ENCODE measurements around the gene SYTL5.

Gene SYTL5

DNA sequence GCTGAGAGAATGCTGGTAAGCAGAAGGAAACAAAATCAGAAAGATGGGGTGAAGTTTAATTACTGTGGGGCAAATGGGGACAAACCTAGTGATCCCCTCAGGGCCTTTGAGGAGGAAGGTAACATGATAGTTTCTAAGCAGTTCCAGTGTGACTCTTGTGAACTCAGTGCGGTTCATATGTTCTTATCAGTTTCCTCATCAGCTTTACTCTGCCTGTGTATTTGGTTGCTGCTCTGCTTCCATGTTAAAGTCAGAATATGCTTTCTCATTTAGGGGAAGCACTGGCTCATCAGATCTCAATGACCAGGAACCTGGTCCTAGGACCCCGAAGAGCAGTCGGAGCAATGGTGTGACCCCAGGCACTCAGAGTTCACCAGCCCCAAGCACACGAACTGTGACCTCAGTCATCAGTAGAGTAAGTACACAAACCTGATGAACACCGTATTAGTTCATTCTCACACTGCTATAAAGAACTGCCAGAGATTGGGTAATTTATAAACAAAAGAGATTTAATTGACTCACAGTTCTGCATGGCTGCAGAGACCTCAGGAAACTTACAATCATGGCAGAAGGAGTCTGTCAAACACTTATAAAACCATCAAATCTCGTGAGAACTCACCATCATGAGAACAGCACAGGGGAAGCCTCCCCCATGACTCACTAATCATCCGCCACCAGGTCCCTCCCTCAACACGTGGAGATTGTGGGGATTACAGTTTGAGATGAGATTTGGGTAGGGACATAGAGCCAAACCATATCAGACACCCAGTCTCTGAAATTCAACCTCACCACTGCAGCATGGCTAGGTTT is 83.0 kb downstream of the SYTL5 start:
- no peak for DNase-seq (ENCODE audit: low read depth)

DNA sequence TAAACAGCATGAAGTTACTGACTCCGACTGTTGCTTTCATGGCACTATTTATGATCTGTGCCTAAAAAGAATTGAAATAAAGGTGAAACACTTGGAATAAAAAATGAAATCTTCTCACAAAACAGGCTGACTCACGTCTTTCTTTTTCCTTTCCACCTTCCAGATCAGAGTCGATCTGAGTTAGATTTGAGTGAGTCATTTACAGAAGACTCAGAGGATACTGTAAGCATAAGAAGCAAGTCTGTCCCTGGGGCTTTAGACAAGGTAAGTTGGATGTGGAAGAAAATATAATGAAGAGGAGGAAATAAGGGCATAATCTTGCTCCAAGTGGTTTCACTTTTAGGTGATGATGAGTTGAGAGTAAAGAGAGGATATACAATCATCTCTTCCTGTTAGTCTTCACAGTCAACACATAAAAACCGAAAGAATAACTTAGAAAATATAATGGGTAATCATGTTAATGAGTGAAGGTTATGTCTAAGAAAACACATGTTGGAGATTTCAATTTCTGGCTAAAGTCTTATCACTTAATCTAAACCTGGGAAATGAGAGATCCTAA is 89.7 kb downstream of the SYTL5 start:
- no peak for DNase-seq (ENCODE audit: low read depth)

DNA sequence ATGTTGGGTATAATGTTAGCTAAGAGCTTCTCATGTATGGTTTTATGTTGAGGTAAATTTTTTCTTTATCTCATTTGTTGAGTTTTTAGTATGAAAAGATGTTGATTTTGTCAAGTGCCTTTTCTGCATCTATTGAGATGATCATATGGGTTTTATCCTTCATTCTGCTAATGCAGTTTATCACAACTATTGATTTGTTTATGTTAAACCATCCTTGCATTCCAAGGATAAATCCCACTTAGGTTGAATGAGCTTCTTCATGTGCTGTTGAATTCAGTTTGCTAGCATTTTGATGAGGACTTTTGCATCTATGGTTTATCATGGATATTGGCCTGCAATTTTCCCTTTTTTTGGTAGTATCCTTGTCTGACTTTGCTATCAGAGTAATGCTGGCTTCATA is 93.3 kb downstream of the SYTL5 start:
- no peak for DNase-seq (ENCODE audit: low read depth)

DNA sequence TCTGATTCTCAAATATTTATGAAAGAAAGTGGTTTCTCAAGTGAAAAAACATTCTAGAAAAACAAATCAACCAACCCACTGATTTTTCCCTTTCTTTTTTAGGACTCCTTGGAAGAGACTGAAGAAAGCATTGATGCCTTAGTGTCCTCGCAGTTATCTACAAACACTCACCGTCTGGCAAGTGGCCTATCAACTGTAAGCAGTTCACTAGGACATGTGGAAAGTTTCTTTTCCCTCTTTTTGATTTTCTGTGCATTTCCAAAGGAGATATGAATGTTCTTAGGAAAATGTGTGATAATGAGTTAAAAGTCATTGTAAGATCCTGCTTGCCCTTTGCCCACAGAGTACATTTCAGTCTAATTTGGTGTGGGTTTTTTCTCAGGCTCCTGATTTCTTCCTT is 95.9 kb downstream of the SYTL5 start:
- no peak for DNase-seq (ENCODE audit: low read depth)

DNA sequence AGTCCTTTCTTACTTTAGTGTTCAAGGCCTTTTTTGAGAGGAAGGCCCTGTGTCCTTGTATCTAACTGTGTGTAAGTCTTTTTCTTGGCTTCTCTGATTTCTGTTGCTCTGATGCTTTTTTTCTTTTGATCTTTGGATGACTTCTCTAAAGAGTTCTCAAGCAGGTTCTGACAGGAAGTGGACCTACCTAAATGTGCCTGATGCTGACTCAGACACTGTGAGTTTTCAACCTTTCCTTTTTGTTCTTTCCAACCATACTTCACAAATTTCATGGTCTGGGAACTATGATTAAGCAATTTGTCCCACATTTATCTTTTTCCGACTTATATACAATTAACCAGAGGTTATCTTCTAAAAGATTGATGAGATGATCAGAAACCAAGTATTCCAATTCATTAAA is 96.5 kb downstream of the SYTL5 start:
- no peak for DNase-seq (ENCODE audit: low read depth)

DNA sequence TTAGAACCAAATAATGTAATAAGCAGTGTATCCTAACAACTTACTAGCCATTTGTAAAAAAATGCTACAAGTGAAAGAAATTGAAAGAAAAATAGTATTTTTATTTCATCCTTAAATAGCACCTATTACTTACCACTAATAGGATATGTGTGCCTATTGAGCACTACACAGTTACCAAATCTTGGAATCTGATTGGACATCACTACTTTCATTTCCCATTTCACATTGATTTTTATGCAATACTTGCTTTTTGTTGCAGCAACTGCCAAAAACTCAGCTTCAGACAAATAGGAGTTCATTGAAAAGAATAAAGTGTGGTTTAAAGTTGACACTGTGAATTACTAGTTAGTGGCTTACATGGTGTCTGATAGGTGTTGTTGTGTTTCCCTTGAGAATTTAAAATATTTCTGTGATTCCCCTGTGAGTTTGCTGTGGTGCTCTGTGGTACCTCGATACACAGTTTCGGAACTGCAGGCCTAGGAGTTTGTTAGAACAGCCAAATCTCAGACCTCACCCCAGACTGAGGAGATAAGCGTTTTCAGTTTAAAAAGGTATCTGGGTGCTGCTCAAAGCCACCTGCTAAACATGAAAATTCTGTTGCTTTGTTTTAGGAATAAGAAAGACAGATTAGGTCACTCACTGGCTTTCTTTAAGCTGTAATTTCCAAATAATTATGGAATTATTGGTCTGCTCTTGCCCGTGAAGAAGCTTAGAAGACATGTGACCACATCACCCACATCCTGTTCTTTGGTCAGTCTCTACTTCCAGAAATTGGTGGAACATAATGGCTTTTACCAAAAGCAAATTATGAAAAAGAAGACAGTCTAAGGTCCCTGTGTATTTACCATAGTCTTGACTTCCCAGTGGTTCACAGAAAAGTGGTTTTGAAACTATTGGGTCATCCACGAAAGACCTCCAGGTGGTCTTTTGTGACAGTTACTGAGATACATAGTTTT is 97.8 kb downstream of the SYTL5 start:
- no peak for DNase-seq (ENCODE audit: low read depth)

DNA sequence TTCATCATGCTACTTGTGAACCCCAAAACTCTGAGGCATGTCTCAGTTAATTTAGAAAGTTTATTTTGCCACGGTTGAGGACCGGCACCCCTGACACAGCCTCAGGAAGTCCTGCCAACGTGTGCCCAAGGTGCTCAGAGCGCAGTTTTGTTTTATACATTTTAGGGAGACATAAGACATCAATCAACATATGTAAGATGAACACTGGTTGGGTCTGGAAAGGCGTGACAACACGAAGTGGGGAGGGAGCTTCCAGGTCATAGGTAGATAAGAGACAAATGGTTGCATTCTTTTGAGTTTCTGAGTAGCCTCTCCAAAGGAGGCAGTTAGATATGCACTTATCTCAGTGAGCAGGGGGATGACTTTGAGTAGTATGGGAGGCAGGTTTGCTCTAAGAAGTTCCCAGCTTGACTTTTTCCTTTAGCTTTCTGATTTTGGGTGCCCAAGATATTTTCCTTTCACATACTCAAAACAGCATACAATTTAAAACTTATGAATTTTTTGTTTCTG is 98.9 kb downstream of the SYTL5 start:
- no peak for DNase-seq (ENCODE audit: low read depth)

DNA sequence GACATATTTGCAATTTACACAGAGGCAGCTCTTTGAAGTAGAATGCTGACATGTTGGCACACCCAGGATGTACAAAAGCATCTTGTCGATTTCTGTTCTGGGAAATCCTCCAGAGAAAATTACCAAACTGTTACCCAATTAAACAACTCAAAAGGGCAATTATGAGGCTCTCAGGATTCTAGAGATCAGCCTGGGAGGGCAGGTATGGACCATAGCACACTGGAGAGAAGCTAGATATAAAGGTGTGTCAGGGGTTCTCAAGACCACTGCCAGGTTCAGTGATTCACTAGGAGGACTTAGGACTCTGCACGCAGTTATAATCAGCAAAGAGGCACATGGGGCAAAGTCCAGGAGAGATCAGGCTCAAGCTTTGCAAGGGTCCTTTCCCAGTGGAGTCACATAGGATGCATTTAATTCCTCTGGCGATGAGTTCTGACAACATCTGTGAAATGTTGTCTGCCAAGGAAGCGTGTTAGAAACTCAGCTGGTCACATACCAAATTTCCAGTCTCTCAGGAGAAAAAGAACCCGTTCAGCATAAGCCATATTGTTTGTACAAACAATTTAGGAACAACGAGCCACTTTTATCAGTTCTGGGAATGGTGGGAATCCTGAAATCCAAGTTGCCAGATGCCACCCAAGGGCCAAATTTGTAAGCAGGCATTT is 100.8 kb downstream of the SYTL5 start:
- DNase-seq (ENCODE audit: low read depth) = no peak

DNA sequence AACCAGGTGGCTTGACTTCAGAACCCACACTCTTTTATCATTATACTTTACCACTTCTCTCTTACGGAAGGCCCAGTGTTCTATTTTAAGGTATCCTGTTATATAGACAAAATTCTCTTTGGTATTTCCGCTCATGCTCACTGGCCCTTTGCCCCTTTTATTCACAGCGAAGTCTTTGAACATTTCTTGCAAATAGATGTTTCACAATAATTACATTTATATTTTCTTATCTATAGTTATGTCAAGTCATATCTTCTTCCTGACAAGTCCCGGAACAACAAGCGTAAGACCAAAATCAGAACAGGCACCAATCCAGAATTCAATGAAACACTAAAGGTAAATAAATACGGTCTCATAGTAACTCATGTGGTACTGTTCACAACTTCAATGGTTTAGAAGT is 102.0 kb downstream of the SYTL5 start:
- no peak for DNase-seq (ENCODE audit: low read depth)

DNA sequence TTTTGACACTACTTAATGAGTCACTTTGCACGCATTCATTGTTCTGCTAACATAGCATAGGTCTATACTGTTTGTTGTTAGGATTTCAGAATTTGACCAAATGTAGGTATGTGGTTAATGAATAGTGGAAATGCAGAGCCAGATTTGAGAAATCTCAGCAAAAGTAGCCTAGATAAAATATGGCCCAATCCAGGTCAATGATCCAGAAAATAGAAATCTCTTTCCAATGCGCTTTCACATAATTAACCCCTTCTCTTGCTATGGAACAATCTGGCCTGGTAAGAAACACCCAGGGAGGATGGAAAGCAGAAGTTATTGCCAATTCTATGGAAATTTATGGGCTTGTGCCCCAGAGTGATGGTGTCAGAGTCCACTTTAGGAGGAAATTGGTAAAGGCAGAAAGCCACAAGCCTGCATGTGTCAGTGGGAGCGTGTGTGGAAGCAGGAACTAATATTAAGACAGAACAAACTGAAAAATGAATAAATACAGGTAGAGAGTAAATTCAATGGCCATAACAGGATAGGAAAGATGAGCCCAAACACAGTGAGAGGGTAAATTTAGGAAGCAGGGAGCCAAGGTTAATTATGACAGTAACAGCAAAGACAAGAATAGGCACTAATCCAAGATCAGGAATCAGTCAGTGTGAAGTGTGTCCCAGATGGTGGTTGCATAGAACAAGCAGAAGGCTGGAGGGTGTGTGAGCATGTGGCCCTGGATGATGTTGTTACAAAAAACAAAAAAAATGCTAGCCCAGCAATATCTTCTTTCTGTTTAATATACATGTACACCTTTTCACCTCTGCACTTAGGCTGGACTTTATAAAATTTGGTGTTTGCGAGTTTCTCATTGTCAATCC is 102.9 kb downstream of the SYTL5 start:
- no peak for DNase-seq (ENCODE audit: low read depth)

DNA sequence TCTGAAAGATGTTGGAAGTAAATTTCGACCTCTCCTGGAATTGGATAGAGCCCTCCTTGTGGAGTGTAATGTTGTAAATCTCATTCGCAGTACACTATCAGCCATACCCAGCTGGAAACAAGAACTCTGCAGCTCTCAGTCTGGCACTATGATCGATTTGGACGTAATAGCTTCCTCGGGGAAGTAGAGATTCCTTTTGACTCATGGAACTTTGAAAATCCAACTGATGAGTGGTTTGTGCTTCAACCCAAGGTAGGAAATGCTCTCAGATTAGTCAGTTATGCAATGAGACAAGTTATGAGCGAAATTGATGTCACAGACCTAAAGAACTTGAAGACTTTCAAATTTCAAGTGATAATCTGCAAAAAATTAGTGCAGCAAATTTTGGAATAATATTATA is 103.9 kb downstream of the SYTL5 start:
- DNase-seq (ENCODE audit: low read depth) = no peak

DNA sequence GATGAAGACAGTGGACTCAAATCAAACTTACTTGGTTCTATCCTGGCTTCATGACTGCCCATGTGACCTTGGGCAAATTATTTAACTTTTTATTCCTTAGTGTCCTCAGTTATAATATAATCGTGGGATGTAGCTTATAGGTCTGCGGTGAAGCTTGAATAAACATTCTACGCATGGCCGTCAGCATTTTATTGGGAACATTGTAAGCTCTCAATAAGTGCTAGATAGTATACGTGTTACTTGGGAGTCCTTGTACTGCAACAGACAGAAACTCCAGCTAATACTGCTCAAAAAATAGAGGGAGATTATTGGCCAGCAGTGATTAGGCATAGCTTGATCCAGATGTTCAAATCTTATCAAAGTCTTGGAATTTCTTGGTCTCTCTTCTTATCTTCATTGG is 104.8 kb downstream of the SYTL5 start:
- DNase-seq (ENCODE audit: low read depth) = no peak

DNA sequence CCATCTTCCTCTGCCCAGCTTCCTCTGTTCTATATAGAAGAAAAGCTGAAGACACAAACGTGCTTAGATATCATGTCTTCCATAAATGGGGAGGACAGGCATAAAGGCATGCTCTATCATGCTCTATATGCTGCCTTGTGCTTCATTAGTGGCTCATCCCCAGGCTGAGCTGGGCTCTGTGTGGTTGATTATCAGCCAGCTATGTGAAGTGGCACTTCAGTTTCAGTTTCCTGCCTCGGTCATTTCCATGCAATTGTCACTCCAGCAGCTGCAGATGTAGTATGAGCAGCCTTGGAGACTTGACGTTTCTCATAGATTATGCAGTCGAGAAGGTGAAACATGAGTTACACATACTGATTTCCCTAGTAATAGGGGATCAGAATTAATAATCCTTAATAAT is 106.2 kb downstream of the SYTL5 start:
- DNase-seq (ENCODE audit: low read depth) = no peak

DNA sequence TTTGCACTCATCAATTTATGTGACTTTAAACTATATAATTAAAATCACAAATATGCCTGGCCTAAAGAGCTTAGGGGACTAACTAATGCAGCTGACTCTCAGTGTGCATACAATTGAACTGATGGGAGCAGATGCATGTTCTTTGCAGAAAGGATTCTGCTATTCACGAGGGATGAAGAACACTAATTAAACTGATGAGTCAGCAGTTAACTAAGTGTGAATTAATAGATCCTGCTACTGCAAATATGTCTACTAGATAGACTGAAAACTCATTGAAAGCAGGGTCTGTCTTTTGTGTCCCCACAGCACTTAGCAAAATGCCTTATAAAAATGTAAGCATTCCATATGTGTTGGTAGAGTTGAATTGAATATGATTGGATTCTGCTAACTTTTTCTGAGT is 110.4 kb downstream of the SYTL5 start:
- DNase-seq (ENCODE audit: low read depth) = no peak

DNA sequence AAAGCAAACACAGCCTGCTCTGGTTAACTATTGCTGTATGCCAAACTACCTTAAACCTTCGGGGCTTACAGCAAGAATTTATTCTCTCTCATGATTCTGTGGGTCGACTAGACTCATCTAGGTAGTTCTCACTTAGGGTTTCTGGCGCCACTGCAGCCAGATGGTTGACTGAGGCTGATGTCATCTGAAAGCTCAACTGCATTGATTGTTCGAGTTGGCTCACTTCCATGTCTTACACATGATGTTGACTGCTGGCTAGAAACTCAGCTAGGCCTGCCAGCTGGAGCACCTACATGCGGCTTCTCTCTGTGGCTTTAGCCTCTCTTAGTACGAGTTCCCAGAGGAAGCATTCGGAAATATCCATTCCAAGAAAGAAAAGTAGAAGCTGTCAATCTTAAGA is 111.1 kb downstream of the SYTL5 start:
- no peak for DNase-seq (ENCODE audit: low read depth)

DNA sequence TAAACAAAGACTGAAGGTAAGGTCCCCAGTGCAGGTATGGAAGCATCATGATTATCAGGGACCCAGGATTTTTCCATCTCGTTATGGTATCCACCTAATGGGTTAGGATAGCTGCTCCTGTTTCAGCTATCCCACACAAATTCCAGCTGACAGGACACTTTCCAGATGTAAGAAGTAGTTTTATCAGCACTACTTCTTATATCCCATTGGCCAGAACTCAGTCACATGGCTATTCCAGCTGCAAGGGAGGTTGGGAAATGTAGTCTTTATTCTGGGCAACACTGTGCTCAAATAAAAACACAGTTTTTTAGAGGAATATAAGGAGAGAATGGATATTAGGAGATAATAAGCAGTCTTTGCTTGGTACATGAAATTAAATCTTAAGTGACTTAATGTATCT is 117.6 kb downstream of the SYTL5 start:
- DNase-seq (ENCODE audit: low read depth) = no peak

DNA sequence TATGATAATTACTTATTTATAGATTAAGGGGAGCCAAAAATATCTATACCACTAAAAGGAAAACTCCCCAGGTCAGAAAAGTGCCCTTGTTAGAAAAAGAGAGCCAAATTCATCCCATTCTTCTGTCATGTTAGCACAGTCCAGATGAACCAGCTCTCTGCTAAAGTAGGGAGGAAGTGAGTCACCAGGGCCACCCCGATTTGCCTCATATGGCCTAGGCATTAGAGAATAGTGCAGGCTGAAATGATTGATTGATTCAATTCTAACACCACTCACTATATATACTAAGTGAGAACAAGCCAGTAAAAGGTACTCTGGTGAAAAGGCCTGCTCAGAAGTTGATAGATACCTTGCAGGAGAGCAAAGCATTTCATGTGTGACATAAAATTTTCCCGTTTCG is 119.8 kb downstream of the SYTL5 start:
- DNase-seq (ENCODE audit: low read depth) = no peak

DNA sequence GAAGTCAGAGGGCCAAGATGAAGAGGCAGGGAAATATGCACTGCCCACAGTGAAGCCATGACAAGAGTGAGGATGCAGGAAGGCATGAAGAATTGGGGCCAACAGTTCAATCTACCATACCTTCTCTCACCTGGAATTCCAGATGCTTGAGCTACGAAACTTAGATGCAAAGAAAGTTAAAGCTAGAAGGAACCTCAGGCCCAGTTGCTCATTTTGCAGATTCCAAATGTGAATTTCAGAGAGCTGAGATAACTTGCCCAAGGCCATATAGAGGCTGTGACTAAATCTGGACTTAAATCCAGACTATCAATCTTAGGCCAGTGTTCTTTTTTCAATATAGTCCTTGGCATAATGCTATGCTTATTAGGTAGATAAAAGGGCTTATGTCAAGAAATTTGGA is 121.6 kb downstream of the SYTL5 start:
- DNase-seq (ENCODE audit: low read depth) = no peak

DNA sequence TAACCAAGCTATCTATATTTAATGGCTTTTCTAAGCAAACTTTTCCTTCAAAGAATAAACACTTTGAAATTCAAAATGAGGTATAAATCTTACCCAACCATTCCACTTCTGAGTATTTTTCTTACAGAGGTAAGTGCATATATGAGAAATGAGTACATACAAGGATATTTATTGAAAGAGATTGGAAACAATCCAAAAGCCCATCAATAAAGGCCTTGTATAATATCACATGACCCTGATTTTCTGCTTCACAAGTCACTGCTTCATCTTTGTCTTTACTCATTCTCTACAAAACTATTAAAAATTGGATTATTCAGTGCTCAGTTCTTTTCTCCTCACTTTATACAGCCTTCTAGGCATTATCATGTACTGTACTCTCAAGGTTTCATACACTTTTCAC is 123.0 kb downstream of the SYTL5 start:
- no peak for DNase-seq (ENCODE audit: low read depth)

DNA sequence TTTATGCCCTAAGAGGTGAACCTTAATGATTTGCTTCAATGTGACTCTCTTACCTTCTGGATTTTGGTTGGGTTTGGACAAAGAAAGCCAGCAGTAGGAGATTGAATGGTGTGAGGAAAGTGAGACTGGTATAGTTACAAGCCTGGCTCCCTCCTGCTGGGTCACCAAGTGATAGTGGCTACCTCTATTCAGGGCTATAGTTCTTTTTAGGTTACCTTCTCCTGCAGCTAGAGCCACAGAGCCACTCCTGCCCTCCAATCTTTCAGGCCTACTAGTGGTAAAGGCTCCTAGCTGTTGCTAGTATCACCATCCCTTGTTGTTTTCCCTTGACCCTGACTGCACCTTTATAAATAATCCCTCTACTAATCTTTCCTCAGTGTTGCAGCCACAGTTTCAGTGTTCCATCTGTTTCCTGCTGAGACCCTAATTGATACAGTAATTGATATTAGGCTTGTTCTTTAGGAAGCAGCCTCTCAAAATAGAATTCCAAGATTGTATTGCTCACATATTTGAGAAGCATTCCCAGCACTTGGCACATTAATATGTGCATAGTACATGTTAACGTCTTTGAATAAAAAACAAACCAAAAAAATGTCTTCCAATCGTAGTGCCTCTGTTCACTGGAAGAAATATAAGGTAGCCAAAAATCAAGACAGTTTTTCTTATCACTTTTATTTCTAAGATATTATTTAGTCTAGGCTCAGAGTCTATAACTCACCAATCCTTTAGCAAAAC is 132.0 kb downstream of the SYTL5 start:
- no peak for DNase-seq (ENCODE audit: low read depth)

DNA sequence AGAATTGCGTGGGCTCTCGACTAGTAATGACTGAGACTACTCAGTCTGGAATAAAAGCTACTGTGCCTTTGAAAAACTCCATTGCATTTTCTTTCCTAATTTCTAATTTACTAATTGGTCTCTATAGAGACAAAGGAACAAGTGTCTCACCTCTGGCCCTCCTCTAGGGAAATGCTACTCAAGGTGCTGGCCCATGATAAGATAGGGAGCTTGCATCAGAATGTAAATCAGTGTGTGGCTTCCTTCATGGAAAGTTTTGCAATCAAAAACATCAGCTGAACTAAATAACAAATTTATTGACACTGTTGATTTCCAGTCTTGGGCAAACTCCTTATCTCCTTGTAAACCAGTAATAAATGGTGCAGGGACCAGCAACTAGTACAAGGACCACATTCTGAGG is 132.5 kb downstream of the SYTL5 start:
- DNase-seq (ENCODE audit: low read depth) = no peak
